Measurements from ENCODE around the gene NMT1.

GRCh38 chr17:45052052-45052772, 8.9 kb upstream of the NMT1 start:
- no peak for TF ChIP-seq CTCF (IDR thresholded peaks at IDR 0.05; ENCODE audit: low read depth, low read length, poor library complexity, severe bottlenecking)
- TF ChIP-seq EZH2phosphoT487 (IDR thresholded peaks at IDR 0.05; ENCODE audit: borderline replicate concordance, low read length) = no peak

Measured in DOHH2 (cell line).